Measurements from ENCODE around the gene MXD4.

DNA sequence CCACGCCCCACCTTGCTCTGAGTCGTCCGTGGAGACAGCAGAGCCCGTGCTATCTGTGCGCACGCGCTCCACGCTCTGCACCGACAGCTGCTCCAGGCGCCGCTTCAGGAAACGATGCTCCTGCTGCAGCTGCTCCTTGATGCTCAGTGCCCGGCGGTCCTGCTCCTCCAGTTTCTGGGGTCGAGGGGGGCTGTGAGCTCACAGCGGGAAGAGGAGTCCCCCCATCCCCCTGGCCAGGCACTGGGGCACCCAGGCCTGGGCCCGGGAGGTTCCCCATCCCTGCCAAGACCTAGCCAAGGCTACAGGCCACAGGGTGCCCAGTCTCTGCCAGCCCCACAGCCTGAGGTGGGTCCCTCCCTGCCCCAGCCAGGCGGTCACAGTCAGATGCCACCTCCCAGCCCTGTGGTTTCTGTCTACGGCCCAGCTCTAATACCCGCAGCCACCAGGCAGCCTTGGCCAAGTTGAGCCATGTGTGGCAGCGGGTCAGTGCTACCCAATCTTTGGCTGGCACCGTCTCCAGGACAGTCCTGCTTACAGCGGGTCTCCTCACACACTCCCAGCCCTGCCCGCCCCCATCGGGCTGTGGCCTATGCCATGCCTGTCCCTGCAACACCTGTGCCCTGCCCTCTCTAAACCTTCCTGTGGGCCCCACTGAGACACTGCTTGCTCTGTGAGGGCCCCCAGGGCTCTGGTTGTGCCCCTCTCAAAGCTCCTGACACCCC, 10.7 kb downstream of the MXD4 start:
- no peak for TF ChIP-seq SP1 (CRISPR knock-in tag; conservative IDR thresholded peaks at IDR 0.05)
- TF ChIP-seq, protein P1, sequence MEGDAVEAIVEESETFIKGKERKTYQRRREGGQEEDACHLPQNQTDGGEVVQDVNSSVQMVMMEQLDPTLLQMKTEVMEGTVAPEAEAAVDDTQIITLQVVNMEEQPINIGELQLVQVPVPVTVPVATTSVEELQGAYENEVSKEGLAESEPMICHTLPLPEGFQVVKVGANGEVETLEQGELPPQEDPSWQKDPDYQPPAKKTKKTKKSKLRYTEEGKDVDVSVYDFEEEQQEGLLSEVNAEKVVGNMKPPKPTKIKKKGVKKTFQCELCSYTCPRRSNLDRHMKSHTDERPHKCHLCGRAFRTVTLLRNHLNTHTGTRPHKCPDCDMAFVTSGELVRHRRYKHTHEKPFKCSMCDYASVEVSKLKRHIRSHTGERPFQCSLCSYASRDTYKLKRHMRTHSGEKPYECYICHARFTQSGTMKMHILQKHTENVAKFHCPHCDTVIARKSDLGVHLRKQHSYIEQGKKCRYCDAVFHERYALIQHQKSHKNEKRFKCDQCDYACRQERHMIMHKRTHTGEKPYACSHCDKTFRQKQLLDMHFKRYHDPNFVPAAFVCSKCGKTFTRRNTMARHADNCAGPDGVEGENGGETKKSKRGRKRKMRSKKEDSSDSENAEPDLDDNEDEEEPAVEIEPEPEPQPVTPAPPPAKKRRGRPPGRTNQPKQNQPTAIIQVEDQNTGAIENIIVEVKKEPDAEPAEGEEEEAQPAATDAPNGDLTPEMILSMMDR (IDR thresholded peaks at IDR 0.05): no peak
- TF ChIP-seq FOXP1 (CRISPR knock-in tag; IDR thresholded peaks at IDR 0.05; ENCODE audit: borderline replicate concordance): no peak

All from WTC11 (cell line).